GM23338 (cell line): ENCODE results near the gene NAA10. TPM values are rescaled to one million over a fixed set of nuclear protein-coding genes. Genes with fewer than 3 reads are reported as not detected.

ENCODE experiments used
- ATAC-seq: fragments of 200-7000 bp; cut with Tn5 transposase; 3 replicates; pipeline ENCODE4 v1.9.1; 2020
- DNase-seq: peaks from one replicate; pipeline ENCODE4 v3.0.0-alpha.2; 2015; ENCODE audit warnings: low spot score
- H2AFZ ChIP-seq: fragments of 200-600 bp; sonication (generic); 2 replicates; pipeline ENCODE4 v1.8.0; 2016; ENCODE audit warnings: antibody characterized with exemption, mild to moderate bottlenecking, moderate library complexity
- H3F3A ChIP-seq: fragments of 200-600 bp; sonication (generic); replicated peaks from 2 replicates; pipeline ENCODE4 v1.8.0; 2017; ENCODE audit warnings: antibody characterized with exemption, mixed run types, low read depth
- H3K27ac ChIP-seq: fragments of 200-600 bp; sonication (generic); 2 replicates; pipeline ENCODE4 v1.6.1; 2016; ENCODE audit warnings: low read depth
- H3K27me3 ChIP-seq: fragments of 200-600 bp; sonication (generic); 2 replicates; pipeline ENCODE4 v1.8.0; 2016; ENCODE audit warnings: mild to moderate bottlenecking, mixed run types, moderate library complexity; ENCODE audit not compliant: insufficient read depth
- H3K36me3 ChIP-seq: fragments of 200-600 bp; sonication (generic); 2 replicates; pipeline ENCODE4 v1.8.0; 2016; ENCODE audit warnings: mild to moderate bottlenecking; ENCODE audit not compliant: insufficient read depth
- H3K4me1 ChIP-seq: fragments of 200-600 bp; sonication (generic); 2 replicates; pipeline ENCODE4 v1.8.0; 2016; ENCODE audit warnings: mild to moderate bottlenecking, moderate library complexity; ENCODE audit not compliant: insufficient read depth
- H3K4me2 ChIP-seq: fragments of 200-600 bp; sonication (generic); 2 replicates; pipeline ENCODE4 v1.7.1; 2017; ENCODE audit warnings: mixed run types
- H3K4me3 ChIP-seq: fragments of 200-600 bp; sonication (generic); 2 replicates; pipeline ENCODE4 v1.6.1; 2016; ENCODE audit warnings: mixed run types
- H3K79me2 ChIP-seq: fragments of 200-600 bp; sonication (generic); replicated peaks from 2 replicates; pipeline ENCODE4 v1.8.0; 2017; ENCODE audit warnings: mild to moderate bottlenecking; ENCODE audit not compliant: insufficient read depth
- H3K9me2 ChIP-seq: fragments of 200-600 bp; sonication (generic); 2 replicates; pipeline ENCODE4 v1.8.0; 2017; ENCODE audit not compliant: insufficient read depth
- H4K20me1 ChIP-seq: fragments of 200-600 bp; sonication (generic); replicated peaks from 2 replicates; pipeline ENCODE4 v1.8.0; 2017; ENCODE audit warnings: mild to moderate bottlenecking; ENCODE audit not compliant: insufficient read depth
- H3K27ac Mint-ChIP-seq: 2 replicates; pipeline ENCODE4 v1.8.0; 2020; ENCODE audit warnings: inconsistent platforms, mild to moderate bottlenecking, moderate library complexity, mixed read lengths
- H3K27me3 Mint-ChIP-seq: 3 replicates; pipeline ENCODE4 v1.8.0; 2022; ENCODE audit warnings: low read depth, mild to moderate bottlenecking, moderate library complexity, mixed read lengths, inconsistent platforms; ENCODE audit not compliant: insufficient read depth, poor library complexity
- H3K36me3 Mint-ChIP-seq: 3 replicates; pipeline ENCODE4 v1.8.0; 2021; ENCODE audit warnings: low read depth, mild to moderate bottlenecking, inconsistent platforms, moderate library complexity, mixed read lengths
- H3K4me1 Mint-ChIP-seq: 3 replicates; pipeline ENCODE4 v1.8.0; 2020; ENCODE audit warnings: mild to moderate bottlenecking, inconsistent platforms, mixed read lengths
- H3K4me3 Mint-ChIP-seq: 3 replicates; pipeline ENCODE4 v1.8.0; 2021; ENCODE audit warnings: moderate library complexity, mild to moderate bottlenecking, inconsistent platforms, mixed read lengths
- H3K9me3 Mint-ChIP-seq: 3 replicates; pipeline ENCODE4 v1.8.0; 2020; ENCODE audit warnings: moderate library complexity, mild to moderate bottlenecking, inconsistent platforms, mixed read lengths
- CREB1 ChIP-seq: fragments of 250-450 bp; sonication (Bioruptor Pico); IDR thresholded peaks from 2 replicates; pipeline ENCODE4 v1.5.0; 2020; ENCODE audit warnings: low read depth, mild to moderate bottlenecking, moderate library complexity
- CTCF ChIP-seq, 2 experiments: fragments of 200-600 bp in 1 of 2; sonication (generic) in 1 of 2; conservative IDR thresholded peaks; 2 replicates each; pipeline versions ENCODE4 v1.5.1 to v1.6.1; 2016 to 2017; ENCODE audit warnings: antibody characterized with exemption in 2 of 2, low read depth in 2 of 2, mild to moderate bottlenecking in 2 of 2, moderate library complexity in 1 of 2
- ETS1 ChIP-seq: IDR thresholded peaks from 2 replicates; pipeline ENCODE4 v1.6.1; 2016; ENCODE audit warnings: antibody characterized with exemption
- EZH2 ChIP-seq: fragments of 200-600 bp; sonication (generic); IDR thresholded peaks from one replicate; pipeline ENCODE4 v1.8.0; 2017; ENCODE audit warnings: antibody characterized with exemption, mild to moderate bottlenecking, low read depth; ENCODE audit not compliant: unreplicated experiment
- EZH2phosphoT487 ChIP-seq: fragments of 200-600 bp; sonication (generic); IDR thresholded peaks from one replicate; pipeline ENCODE4 v1.8.1; 2018; ENCODE audit warnings: antibody characterized with exemption; ENCODE audit not compliant: unreplicated experiment
- NANOG ChIP-seq: IDR thresholded peaks from 2 replicates; pipeline ENCODE4 v1.6.1; 2016; ENCODE audit warnings: antibody characterized with exemption, borderline replicate concordance
- POLR2AphosphoS5 ChIP-seq: IDR thresholded peaks from 2 replicates; pipeline ENCODE4 v1.6.1; 2016; ENCODE audit warnings: antibody characterized with exemption, low read depth
- REST ChIP-seq: IDR thresholded peaks from one replicate; pipeline ENCODE4 v1.6.1; 2018; ENCODE audit warnings: antibody characterized with exemption; ENCODE audit not compliant: unreplicated experiment
- STAT1 ChIP-seq: IDR thresholded peaks from one replicate; pipeline ENCODE4 v1.6.1; 2016; ENCODE audit warnings: antibody characterized with exemption; ENCODE audit not compliant: unreplicated experiment
- ZNF114 ChIP-seq: fragments of 250-450 bp; sonication (Bioruptor Pico); IDR thresholded peaks from 2 replicates; pipeline ENCODE4 v1.5.0; 2020; ENCODE audit warnings: mild to moderate bottlenecking, moderate library complexity
- ZNF331 ChIP-seq: fragments of 250-450 bp; sonication (Bioruptor Pico); IDR thresholded peaks from 2 replicates; pipeline ENCODE4 v1.5.0; 2020; ENCODE audit warnings: low read depth, mild to moderate bottlenecking, moderate library complexity
- polyA plus RNA-seq: library from polyadenylated mRNA; unstranded; fragments of >200 nt; fragmentation: Nextera tagmentation; extraction: Ambion mirVana; gene quantifications from 2 replicates; pipeline ENCODE4 v1.2.1, GENCODE V29; 2016
- total RNA-seq: library from RNA; depleted of rRNA; stranded (reverse); fragments of >200 nt; shearing (Covaris generic); gene quantifications from 2 replicates; pipeline ENCODE4 v1.2.3, GENCODE V29; 2014

Gene NAA10
- total and polyA plus RNA-seq, 2 experiments from 2014 or later, result 136 to 145 TPM

GRCh38 chrX:153958605-153959004, 23.8 kb upstream of the NAA10 start:
- no peak for DNase-seq
- Histone ChIP-seq H3K4me1 (no peaks in the 10 kb centered on the region), H3K4me3 (no peak overlapping the region), H3K36me3 (no peaks in the 10 kb centered on the region), H3K79me2 (peaks cover 8% of the 10 kb centered on the region), H2AFZ (no peak overlapping the region), H3K27me3 (no peaks in the 10 kb centered on the region), H4K20me1 (no peaks in the 10 kb centered on the region), H3F3A (no peaks in the 10 kb centered on the region), H3K4me2 (no peak overlapping the region), H3K27ac (no peak overlapping the region), H3K9me2 (no peaks in the 10 kb centered on the region)
- Mint-ChIP-seq H3K4me1 (no peaks in the 10 kb centered on the region), H3K4me3 (no peak overlapping the region), H3K27ac (no peak overlapping the region; the same call in 1 of the 2 replicates), H3K36me3 (peaks cover 83% of the 10 kb centered on the region), H3K27me3 (peaks cover 10% of the 10 kb centered on the region), H3K9me3 (no peaks in the 10 kb centered on the region)
- TF ChIP-seq REST (no peak), NANOG (no peak), EZH2 (no peak), STAT1 (no peak), POLR2AphosphoS5 (no peak), ZNF114 (CRISPR knock-in tag) (no peak), ETS1 (no peak), EZH2phosphoT487 (no peak), ZNF331 (CRISPR knock-in tag) (no peak), CREB1 (CRISPR knock-in tag) (no peak), CTCF (conservative IDR thresholded peaks at IDR 0.05; ENCODE audit: low read depth in 2 of 2) (no peak)
- no peak for ATAC-seq
